GM12874 (cell line): ENCODE results near the gene KTN1.

Experiments used
- TF ChIP-seq, protein P1 (sequence below): IDR thresholded peaks from 2 replicates; pipeline ENCODE4 v1.5.1; 2011; ENCODE audit warnings: low read depth, mild to moderate bottlenecking, control low read depth, low read length, moderate library complexity; ENCODE audit not compliant: insufficient read depth

The KTN1 gene

GRCh38 chr14:55539975-55540374 is 40.0 kb upstream of the KTN1 start:
- TF ChIP-seq, protein P1, sequence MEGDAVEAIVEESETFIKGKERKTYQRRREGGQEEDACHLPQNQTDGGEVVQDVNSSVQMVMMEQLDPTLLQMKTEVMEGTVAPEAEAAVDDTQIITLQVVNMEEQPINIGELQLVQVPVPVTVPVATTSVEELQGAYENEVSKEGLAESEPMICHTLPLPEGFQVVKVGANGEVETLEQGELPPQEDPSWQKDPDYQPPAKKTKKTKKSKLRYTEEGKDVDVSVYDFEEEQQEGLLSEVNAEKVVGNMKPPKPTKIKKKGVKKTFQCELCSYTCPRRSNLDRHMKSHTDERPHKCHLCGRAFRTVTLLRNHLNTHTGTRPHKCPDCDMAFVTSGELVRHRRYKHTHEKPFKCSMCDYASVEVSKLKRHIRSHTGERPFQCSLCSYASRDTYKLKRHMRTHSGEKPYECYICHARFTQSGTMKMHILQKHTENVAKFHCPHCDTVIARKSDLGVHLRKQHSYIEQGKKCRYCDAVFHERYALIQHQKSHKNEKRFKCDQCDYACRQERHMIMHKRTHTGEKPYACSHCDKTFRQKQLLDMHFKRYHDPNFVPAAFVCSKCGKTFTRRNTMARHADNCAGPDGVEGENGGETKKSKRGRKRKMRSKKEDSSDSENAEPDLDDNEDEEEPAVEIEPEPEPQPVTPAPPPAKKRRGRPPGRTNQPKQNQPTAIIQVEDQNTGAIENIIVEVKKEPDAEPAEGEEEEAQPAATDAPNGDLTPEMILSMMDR: no peak

- TF ChIP-seq, protein P1: no peak
These were observed 38.9 kb upstream of the KTN1 start for GRCh38 chr14:55540847-55541773.

DNA sequence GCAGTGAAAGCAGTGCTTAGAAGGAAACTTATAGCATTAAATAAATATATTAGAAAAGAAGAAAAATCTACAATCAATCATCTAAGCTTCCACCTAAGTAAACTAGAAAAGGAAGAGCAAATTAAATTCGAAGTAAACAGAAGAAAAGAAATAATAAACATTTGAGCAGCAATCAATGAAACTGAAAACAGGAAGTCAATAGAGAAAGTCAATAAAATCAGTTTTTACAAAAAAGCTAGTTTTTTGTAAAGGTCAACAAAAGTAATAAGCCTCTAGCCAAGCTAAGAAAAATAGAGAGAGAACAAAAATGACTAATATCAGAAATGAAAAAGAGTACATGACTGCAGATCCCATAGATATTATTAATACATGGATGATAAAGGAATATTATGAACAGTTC is 34.2 kb upstream of the KTN1 start:
- TF ChIP-seq, protein P1: no peak

DNA sequence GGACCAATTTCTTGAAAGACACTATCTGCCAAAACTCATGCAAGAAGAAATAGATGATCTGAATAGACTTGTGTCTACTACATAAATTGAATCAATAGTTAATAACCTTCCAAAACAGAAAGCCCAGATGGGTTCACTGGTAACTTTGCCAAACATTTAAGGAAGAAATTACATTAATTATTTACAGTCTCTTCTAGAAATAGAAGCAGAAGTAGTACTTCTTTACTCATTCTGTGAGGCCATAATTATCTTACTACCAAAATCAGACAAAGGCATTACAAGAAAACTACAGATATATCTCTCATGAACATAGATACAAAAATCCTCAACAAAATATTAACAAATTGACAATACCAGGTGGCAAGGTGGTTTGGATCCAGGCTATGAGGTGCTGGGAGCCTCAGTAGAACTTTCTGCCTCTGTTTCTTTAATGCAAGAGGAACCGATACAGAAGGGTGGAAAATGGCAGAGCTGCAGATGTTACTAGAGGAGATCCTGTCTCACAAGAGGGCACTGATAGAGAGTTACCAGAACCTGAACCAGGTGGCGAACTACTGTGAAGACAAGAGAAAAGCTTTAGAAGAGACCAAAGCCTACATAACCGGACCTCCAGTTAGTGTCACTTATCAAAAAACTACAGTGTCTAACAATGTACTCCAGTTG is 33.7 kb upstream of the KTN1 start:
- TF ChIP-seq, protein P1: no peak

DNA sequence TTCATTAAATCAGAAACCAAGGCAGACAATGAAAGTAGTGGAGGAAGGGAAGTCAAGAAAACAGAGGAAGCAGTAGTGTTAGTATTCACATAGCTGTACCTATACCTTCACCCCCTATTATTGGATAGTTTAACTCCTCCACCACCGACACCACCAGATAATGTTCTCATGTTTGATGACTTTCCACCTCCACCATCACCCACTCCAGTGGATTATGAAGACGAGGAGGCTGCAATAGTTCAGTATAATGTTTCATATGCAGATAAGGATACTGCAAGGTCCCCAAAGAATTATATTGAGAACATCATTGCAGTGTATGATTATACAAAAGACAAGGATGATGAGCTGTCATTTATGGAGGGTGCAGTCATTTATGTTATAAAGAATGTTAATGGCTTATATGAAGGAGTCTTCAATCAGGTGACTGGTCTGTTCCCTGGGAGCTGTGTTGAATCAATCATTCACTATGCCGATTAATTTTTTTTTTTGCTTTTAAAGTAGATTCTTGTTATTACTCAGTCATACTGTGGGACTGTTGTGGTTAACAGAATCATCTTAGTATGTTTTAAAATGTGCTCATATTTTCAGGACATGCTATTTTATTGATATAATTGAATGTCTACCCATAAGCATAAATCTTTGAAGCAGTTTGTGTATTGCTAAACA is 32.2 kb upstream of the KTN1 start:
- TF ChIP-seq, protein P1: no peak

- TF ChIP-seq, protein P1: no peak
These were observed 26.2 kb upstream of the KTN1 start for GRCh38 chr14:55553791-55554190.

DNA sequence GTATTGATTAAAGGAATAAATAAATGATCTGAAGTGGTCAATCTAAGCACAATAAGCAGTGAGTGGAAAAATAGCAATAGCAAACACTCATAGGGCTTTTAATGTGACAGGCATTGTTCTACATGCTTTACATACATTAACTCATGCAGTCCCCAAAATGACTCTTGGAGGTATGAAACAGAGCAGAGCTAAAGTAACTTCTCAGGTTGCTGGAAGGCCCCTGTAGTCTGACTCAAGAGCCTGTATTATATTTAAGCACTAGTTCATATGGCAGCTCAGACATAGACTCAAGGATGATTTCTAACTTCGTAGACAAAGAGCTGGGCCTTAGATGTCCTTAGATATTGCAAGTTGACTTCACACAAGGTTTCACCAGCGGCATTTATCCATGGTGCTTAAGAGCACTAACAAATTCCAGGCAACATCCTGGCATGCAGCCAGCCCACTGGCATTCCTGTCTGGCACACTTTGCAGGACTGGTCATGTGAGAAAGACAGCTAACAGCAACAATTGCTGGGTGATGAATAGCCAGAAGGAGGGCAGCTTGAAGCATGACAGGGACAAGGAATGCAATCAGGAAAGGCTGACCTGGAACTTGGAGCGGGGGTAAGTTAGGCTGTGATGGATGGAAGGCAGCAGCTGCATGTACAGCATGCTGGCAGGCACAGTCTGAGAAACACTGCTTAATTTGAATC is 22.9 kb upstream of the KTN1 start:
- TF ChIP-seq, protein P1: no peak
